ENCODE results near the gene TNFRSF13B.
A peak's percentile ranks its signal among the peaks of the same experiment; 100 is the strongest.
"Not testable (repeated sequence)": the region's sequence is repeated elsewhere in the genome, so short reads cannot be mapped to it uniquely, and the experiment has no call there.

The TNFRSF13B gene

DNA sequence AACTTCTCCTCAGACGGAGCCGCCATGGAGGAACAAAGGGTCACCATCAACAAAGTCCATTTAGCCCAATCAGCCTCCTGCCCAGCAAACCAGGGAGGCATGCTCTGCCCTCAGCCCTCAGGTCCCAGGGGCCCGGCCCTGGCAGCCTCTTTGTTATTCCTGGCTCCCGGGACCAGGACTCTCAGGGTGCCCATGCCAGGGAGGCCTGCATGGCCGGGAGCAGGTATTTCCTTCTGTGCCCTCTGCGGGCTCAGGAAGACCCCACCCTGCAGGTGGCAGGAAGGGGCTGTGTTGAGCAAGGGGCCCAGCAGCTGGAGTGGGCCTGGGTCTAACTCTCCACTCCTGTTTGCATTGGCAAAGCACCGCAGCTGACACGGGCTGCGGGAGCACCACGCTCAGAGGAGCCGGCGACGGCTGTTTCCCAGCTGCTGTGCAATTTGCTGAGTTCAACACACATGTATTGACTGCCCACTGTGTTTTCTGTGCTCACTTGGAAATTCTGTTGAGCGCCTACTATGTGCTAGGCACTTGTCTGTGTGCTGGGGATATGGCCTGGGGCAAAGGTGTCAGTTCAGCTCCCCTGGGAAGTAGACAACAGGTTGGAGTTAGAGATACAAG lies 33.2 kb upstream of the TNFRSF13B start:
- not testable (repeated sequence) for DNase-seq

DNA sequence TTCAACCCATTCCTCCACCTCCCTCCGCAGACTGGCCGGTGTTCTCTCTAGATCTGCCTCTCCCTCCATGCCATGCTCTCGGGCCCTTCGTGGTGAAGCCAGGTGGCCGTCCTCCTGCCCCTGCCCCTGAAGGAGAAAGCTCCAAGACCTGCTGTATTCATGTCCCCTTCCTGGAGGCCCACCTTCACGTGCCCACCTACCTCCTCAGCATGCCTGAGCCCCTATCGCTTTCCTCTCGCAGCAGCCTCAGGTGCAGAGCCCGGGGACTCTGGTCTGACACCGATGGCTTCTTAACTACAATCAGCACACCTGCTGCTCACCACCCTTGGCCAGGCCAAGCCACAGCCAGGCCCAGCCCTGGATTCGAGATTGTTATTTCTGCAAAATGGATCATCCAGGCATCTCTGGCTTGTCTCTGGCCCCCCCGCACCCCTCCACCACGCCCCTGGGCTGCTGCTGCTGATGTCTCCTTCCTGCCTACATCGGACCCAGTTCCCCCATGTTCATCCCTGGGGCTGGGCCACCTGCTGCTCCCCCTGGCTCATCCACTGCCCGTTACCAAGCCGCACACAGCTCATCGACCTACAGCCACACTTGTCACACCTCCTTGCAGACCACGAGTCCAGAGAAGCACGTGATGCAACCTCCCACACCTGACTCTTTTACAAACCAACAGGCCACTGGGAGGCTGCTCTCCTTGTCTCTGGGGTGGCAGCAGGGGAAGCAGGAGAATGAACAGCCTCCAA lies 32.5 kb upstream of the TNFRSF13B start:
- DNase-seq, result no peak

DNA sequence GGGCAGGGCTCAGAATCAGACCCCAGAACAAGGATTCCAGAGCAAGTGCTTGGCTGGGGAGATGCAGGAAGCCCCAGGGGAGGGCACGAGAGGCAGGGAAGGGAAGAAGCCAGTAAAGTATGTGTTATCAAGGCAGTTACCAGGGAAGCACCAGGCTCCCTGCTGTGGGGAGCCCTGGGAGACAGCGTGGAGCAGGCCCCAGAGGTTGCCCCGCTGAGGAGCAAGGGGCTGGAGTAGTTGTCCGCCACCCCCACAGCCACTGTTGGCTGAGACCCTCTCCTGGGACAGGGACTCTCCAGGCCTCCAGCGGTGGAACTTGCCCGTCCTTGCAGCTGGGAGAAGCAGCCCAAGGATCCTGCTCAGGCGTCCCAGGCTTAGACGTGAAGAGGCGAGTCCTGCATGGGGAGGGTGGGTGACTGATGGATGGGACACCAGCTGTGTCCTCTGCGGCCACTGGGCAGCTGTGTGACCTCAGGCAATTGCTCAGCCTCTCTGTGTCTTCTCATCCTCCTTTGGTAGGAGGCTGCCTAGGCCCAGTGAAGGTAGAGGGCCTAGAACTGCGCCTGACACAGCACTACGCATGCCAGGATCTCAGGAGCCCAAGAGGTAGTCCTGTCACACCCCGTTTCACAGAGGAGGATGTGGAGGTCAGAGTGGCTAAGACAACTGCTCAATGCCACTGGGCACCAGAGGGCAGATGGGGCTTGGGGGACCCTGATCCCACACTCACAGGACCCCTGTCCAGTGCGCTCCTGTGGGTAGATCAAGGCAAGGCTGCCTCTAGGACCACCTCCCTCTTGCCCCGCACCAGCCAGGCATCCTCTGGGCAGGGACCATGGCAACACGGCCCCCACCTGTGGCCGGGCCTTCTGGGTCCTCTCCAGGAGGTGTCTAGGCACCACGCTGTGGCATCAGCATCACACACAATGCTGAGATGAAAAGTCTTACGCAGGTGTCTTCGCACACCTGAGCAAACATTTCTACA lies 31.1 kb upstream of the TNFRSF13B start:
- DNase-seq, result not testable (repeated sequence)

DNA sequence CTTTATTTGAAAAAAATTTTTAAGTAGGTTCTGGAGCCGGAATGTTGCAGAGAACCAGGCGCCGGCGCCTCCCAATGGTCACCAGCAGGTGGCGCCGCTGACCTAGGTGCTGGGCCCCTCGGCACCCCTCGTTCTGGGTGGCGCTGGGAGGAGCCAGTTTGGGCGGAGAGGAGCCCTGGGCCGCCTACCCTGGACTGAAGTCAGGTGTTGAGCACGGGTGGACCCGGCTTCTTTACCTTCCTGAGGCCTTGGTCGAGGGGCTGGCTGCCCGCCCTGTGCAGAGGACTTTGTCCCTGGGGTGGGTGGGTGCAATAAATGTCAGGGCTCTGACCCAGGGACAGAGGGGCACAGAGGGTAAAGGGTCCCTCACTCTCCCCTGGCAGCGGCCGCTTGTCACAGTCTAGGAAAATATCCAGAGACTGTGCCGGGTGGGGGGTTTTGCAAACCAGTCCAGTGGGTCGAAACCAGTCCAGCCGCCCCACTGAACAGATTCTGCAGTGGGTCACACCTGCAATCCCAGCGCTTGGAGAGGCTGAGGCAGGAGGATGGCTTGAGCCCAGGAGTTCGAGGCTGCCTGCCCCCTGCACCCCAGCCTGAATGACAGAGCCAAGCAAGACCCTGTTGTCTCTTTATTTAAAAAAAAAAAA lies 30.1 kb upstream of the TNFRSF13B start:
- peak; percentile 87 for DNase-seq

DNA sequence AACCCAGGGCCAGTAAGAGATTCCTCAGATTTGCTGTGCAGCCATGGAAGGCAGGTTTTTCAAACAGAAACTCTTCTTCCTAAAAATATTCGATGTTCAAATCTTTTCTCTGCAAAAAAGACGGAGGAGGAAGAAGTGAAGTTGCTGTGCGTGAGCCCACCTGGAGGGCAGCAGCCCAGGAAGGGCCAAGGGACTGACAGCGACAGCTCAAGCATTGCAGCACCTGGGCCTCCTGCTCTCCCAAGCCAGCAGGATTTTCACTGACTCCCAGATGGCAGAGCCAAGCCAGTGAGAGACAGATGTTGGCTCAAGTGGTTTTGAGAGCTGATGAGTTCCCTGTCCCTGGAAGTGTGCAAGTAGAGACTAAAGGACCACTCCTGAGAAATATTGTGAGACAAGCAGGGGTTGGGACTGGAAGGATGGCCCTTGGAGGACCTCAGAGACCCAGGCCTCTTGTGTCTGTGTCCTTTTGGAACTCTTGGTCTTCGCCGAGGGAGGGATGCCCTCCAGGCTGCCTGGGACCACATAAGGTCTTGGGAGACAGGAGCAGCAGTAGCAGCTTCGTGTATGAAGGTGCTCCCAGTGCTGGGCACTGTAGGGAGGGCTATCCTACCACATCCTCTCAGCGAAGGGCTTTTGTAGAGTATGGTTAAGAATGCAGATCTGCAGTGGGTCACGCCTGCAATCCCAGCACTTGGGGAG lies 29.3 kb upstream of the TNFRSF13B start:
- DNase-seq, result no peak

DNA sequence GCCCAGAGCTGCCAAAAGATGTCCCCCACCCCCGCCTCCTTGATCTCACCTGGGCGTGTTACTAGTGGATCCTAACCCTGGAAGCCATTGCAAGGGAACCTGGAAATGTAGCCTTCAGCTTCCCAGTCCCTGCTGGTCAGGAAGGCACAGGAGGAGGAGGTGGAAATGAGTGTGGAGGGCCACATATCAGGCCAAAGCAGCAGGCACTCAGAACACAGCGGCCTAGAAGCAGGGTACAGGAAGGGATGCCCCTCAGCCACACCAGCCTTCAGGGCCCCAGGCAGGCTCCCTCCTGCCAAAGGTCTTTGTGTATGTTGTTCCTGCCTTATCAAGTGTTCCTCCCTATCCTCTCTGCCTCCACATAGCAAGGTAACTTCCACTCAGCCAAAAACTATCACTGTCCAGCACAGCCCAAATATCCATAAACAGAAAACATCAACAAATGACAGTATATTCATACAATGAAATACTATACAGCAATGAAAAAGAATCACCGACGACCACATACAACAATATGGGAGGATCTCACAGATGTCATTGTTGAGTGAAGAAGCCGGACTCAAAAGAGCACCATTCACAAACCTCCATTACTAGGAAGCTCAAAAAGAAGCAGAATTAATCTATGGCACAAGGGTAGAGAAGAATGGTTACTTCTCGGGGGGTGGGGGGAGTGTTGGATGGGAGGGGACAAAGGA lies 28.2 kb upstream of the TNFRSF13B start:
- no peak for DNase-seq

DNA sequence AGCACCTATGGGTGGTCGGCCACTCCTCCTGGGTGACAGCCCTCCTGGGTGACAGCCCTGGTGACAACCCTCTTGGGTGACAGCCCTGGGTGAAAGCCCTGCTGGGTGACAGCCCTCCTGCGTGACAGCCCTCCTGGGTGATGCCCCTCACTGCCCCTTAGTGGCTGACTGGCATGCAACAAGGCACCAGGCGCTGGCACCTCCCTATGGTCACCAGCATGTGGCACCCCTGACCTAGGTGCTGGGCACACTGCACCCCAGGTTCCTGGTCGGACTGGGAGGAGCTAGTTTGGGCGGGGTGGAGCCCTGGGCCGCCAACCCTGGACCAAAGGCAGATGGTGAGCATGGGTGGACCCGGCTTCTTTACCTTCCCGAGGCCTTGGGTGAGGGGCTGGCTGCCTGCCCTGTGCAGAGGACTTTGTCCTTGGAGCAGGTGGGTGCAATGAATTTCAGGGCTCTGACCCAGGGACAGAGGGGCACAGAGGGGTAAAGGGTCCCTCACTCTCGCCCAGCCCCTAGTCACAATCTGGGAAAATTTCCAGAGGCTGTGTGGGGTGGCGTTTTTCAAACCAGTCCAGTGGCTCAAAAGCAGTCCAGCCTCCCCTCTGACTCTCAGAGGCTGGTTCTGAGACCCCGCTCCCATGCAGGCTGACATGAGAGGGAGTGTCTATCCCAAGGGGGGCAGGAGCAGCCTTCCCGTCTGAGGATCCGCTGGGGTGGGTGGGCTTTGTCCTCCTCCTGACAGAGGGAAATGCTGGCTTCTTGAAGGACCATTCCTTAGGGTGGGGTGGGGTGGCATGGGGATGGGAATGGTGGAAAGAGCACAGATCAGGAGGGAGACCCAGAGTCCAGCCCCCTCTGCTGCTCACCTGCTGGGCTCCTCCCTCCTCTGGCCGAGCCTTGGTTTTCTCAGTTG lies 25.9 kb upstream of the TNFRSF13B start:
- no peak for DNase-seq

DNA sequence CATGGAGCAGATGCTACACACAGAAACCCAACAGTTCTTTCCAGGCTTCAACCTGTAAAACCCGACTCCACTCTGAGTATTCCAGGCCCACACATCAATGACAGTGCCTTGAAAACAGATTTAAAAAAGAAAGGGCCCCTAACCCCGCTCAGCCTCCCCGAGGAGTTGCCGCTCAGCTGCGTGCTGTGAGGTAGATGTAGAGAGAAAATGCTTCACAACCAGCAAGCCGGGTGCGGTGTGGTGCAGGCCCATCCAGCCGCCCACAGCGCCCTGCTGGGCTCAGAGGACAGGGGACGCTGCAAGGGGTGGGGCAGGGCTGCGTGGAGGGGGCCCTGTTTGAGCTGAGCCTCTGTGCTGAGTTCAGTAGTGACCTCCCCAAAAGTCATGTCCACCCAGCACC lies 24.8 kb upstream of the TNFRSF13B start:
- DNase-seq, result not testable (repeated sequence)

DNA sequence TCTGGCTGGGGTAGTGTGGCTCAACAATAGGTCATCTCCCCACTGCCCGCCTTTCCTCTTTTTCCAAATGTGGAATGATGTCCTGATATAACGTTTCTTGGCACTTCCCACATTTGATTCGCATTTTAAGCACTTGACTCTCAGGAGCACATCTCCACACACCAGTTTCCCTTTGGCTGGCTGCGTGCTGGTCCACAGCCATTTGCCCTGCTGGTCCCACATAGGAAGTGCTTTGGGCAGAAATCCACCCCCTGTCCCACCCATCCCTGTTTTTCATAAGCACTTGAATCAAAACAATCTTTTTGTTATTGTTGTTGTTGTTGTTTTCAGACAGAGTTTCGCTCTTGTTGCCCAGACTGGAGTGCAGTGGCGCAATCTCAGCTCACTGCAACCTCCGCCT lies 24.0 kb upstream of the TNFRSF13B start:
- no peak for DNase-seq

DNA sequence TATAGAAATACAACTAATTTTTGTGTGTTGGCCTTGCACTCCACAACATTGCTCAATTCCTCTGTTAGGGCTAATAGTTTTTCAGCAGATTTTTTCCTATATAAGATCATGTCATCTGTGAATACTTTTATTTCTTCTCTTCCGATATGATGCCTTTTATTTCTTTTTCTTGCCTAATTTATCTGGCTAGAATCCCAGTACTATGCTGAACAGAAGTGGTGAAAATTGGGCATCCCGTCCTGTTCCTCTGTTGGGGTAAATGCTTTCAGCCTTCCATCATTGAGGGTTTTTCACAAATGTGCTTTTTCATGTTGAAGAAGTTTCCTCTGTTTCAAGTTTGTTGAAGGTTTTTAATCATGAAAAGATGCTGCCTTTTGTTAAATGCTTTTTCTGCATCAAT lies 22.7 kb upstream of the TNFRSF13B start:
- no peak for DNase-seq

DNA sequence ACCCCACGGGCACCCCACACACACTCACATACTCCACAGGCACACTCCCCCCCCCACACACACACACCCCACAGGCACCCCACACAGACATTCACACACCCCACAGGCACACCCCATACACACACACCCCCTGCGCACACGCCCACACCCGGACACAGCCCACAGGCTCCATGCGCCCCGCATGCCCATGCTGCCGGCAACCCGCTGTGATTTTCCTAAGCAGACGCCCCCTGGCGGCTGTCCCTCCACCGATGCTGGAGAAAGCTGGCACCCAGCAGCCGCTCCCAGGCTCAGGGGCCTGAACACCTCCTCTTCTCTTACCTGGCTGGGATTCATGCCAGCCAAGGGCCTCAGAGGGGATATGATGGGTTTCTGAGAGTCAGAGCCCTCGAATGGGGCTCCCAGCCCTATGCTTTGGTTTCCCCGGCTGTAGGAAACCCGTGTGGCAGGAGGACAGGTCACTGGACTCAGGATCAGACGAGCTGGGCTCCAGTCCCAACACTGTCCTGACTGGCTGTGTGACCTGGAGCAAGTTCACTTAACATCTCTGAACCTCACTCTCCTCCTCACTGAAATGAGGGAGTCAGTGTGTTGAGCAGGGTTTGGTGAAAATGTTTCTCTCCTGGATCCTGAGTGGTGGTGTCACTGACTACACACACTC lies 19.6 kb upstream of the TNFRSF13B start:
- DNase-seq, result peak; percentile 80

DNA sequence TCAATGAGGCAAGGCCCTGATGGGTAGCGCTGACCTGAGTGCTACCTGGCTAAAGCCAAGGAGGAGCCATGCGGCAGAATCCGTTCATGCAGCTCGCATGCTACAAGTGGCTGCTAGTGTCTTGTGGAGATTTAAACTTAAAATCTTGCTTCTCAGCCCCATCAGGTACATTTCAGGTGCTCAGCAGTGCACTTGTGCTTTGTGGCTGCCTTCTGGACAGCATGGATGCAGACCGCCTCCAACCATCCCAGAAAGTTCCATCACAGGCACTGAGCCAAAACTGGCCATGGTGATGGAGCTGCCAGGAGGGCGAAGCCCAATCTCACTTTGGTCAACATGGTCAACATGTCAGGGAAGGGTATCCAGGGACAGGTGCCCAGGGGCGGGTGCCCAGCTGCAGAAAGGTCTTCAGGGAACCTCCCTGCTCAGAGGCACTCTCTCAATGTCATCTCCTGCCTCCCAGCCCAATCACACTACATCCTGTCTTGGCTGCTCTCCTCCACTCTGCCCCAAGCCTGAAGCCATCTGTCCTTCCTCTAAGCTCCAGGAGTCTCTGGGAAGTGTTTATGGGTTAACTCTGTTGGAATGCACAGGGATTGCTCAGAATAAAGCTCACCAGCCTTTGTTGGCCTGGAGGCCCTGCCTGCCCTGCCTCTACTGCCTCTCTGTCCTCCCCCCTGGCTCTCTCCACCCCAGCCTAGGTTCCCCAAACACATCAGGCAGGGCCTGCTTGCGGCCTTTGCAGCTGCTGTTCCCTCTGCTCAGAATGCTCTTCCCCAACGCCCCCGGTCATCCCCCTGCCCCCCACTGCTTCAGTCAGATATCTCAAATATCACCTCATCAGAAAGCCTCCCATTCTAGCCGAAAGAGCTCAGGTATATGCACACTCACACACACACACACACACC lies 18.3 kb upstream of the TNFRSF13B start:
- DNase-seq, result no peak

DNA sequence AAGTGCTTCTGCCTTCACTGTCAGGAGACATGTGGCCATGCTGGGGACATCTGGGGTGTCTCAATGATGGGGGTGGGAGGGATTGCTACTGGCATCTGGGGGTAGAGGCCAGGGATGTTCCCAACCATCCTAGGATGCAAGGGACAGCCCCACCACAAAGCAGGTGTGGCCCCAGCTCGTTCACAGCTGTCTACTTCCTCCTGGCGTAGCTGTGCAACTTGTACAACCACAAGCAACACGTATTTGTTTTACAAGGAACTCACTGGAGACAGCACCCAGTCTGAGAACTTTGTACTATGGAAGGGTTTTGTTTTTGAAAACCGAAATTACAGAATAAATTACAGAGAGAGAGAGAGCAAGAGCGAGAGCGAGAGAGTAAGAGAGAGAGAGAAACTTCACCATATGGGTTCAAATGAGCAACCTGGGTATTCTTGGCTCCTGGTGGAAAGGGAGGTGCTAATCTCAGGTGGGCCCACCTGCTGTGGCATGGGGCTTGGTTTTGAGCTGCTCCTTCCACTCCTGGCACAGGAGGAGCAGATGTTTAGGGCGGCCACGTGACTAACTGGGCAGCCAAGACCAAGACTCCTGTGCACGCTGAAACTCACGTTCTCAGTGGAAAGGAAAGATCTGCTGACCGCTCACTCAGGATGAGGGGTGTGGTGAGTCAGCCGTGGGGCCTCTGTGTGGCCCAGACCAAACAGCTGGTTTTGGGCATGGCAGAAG lies 17.5 kb upstream of the TNFRSF13B start:
- no peak for DNase-seq

DNA sequence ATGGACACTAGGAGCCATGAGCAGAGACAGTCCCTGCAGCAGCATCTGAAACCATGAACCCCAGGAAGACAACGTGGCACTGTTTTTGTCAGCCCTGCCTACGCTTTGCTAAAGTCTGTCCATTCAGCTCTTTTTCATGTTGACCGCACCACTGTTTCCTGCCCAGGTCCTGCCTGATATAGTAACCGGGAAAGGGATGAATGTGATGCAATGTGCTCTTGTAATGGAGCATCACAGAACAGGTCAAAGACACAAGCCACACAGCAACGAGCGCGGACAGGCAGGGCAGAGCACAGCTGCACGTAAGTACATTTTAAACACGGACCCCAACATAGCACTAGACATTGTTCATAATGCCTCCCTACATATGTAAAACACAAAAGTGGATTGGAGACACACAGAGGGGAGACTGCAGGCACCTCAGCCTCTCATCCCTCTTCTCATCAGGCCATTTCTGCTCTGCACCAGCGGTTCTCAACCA lies 16.9 kb upstream of the TNFRSF13B start:
- DNase-seq, result no peak

DNA sequence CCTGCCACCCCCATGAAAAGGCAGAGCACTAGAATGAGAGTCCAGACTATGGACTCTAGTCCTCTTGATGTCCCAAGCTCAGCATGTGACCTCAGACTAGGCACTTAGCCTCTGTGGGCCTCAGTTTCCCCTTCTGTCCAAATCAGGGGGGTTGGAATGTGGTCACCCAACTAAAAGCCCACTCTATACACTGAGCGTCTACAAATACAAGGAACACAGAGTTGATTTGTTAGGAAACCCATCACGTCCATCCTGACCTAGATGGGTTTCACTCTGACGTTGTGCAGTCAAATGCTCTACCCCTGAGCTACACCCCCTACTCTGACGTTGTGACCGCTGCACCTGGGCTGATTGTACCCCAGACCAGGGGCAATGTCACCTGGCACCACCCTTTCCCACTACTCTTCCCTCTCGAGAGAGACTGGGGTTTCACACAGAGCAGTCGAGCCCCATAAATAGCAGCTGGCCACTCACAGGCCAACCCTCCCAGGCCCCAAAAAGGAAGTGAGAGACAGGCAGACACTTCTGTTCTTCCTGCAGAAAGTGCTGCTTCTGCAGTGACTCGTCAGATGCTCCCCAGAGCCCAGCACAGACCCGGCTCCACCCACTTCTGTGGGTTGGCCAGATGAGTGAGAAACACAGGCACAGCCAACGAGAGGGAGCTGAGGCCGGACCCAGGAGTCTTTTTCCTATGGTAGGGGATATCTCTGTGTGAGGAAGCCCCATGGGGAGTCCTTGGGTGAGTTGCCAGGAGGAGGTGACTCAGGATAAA lies 16.1 kb upstream of the TNFRSF13B start:
- DNase-seq, result no peak

DNA sequence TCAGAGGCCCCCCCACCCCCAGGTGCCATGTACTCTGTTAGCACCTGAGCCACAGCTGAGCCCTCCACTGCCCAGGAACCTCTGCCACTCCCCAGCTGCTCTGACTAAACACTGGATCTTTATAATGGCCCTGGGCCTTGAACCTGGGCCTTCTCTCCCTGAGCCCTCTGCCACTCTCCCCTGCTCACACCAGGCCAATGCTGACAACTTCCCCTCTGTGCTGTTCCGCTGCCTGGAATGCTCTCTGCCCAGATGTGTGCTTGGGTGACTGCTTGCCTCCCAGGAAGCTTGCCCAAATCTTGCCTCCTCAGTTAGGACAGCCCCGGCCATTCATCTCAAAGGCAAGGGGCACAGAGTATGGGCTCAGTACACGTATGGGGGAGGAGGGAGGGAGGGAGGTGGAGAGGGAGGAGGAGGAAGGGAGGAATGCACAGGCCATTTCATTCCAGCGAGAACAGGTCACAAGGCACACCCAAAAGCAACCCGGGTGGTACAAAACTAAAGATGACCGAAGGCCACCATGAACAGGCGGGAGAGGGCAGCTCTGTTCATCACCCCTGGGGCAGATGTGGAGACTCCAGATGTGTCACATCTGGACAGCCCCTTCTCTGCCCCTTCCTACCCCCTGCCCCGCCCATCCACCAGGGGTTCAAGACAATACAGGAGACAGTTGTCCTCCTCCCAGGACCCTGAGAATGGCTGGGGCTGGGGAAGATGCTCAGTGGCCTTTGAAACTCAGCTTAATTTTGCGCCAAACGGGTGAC lies 15.3 kb upstream of the TNFRSF13B start:
- DNase-seq, result no peak
